Skeletal muscle cell (primary cell): Measurements from ENCODE around the gene PTCD1.
"Not testable (repeated sequence)": the region's sequence is repeated elsewhere in the genome, so short reads cannot be mapped to it uniquely, and the experiment has no call there.

Experiments used
- DNase-seq: peaks from one replicate; pipeline ENCODE4 v3.0.0-alpha.2; 2010; ENCODE audit warnings: low read depth
- H3K4me3 ChIP-seq: 2 replicates; pipeline ENCODE4 v1.5.1; 2011; ENCODE audit warnings: low read depth, mild to moderate bottlenecking, control low read depth, low read length, moderate library complexity

Gene PTCD1

DNA sequence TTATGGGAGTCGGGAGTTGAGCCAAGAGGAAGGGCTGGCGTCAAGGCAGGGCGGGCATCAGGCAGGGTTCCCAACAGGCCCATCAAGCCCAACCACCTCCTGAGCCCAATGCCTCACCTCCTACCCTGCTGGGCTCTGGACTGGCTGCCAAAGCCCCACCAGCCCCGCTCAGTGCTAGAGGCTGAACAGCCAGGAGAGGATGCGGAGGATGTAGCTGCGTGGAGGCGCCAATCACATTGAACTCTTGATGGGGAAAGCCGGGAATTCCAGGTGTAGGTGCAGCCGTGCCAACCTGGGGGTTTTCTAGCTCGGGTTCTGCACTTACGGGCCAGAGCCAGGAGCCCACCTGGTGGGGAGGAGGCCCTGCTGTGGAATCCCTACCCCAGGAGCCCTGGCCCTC, 14.5 kb upstream of the PTCD1 start:
- no peak overlapping the region for H3K4me3 ChIP-seq
- DNase-seq = no peak

DNA sequence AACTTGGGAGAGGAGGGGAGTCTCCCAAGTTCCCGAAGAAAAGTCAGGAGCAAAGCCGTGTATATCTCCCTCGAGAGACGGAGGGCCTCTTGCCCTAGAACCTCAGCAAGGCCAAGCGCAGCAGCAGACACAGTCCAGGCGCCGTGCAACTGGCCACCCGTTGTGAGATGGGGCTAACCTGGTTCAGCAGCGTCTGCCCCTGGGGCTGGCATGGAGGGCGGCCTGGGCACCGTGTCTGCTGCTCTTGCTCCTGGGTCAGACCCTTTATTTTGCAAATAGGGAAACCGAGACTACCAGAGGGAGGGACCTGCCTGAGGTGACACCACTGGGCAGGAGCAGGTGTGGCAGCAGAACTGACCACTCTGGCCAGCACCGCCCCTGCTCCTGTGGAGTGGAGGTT, 13.9 kb upstream of the PTCD1 start:
- no peak for DNase-seq
- H3K4me3 ChIP-seq = no peak overlapping the region

GRCh38 chr7:99451936-99452335, 13.3 kb upstream of the PTCD1 start:
- no peak for DNase-seq
- no peak overlapping the region for H3K4me3 ChIP-seq

GRCh38 chr7:99449326-99449725, 10.7 kb upstream of the PTCD1 start:
- DNase-seq = no peak
- H3K4me3 ChIP-seq = no peak overlapping the region

DNA sequence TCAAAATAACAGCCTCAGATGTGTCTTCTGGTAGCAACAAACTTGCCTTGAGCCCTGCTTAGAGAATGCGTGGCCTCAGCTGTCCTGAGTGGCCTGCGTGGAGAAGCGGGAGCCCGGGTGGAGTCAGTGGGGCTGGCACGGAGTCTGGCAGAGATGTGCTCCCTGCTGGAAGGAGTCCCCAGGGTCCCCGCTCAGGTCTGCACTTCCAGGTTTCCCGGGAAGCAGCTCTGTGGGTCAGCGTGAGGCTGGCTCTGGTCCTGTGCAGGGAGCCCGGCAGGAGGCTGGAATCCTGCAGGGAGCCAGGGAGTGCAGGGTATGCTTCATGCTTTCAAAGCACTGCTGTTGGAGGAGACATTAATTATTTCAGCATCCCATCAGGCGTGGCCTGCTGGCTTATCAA, 10.3 kb upstream of the PTCD1 start:
- DNase-seq = no peak

GRCh38 chr7:99447943-99448342, 9.3 kb upstream of the PTCD1 start:
- H3K4me3 ChIP-seq = no peak overlapping the region
- no peak for DNase-seq

More for the DNA sequence above, 10.3 kb upstream of the PTCD1 start:
- H3K4me3 ChIP-seq = no peak overlapping the region

- no peak for DNase-seq
- H3K4me3 ChIP-seq = no peak overlapping the region
Observed at GRCh38 chr7:99446096-99446495, 7.5 kb upstream of the PTCD1 start.

GRCh38 chr7:99440195-99440594, 1.6 kb upstream of the PTCD1 start:
- H3K4me3 ChIP-seq = peak overlapping the region; percentile 92
- DNase-seq = no peak

DNA sequence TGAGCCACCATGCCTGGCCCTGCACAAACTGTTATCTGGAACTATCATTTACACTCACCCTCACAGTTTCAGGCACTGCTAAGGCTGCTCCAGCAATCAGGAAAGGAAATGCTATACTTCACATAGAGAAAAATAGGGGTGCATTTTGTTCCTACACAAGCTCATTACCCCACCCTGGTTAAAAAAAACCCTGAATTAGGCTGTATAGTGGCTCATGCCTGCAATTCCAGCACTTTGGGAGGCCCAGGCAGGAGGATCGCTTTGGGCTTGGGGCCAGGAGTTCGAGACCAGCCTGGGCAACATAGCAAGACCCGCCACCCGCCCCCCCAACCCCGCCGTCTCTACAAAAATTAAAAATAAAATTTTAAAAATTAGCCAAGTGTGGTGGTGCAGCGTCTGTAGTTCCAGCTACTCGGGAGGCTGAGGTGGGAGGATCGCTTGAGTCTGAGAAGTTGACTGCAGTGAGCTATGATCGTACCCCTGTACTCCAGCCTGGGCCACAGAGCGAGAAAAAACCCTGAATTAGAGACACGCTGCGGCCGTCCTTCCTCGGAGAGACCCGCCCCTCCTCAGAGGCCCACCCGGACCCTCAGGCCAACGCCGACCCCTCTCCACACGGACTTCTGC, 539 bp downstream of the PTCD1 start:
- DNase-seq = no peak
- H3K4me3 ChIP-seq = peak overlapping the region; percentile 92

DNA sequence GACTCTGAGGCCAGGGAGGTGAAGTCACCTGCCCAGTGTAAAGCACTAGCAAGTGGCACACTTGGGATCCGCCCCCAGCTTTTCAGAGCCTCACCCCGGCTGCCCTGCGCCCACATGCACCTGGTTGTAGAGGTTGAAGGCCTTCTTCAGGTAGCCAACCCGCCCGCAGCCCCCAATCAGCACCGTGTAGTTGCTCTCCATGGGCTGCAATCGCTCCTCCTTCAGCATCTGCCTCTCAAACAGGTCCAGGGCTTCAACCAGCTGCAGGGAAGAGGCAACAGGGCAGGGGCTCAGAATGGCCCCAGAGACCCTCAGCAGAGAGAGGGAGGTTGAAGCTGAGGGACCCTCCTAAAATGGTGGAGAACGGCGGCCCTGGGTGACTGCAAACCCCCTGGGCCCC, 5.4 kb downstream of the PTCD1 start:
- H3K4me3 ChIP-seq = no peak overlapping the region
- DNase-seq = no peak

DNA sequence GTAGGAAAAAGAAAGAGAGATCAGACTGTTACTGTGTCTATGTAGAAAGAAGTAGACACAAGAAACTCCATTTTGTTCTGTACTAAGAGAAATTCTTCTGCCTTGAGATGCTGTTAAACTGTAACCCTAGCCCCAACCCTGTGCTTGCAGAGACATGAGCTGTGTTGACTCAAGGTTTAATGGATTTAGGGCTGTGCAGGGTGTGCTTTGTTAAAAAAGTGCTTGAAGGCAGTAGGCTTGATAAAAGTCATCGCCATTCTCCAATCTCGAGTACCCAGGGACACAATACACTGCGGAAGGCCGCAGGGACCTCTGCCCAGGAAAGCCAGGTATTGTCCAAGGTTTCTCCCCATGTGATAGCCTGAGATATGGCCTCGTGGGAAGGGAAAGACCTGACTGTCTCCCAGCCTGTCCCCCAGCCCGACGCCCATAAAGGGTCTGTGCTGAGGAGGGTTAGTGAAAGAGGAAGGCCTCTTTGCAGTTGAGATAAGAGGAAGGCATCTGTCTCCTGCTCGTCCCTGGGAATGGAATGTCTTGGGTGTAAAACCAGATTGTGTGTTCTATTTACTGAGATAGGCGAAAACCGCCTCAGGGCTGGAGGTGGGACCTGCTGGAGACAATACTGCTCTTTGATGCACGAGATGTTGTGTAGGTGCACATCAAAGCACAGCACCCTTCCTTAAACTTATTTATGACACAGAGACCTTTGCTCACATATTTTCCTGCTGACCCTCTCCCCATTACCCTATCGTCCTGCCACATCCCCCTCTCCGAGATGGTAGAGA, 6.7 kb downstream of the PTCD1 start:
- DNase-seq, H3K4me3 ChIP-seq: not testable (repeated sequence)

DNA sequence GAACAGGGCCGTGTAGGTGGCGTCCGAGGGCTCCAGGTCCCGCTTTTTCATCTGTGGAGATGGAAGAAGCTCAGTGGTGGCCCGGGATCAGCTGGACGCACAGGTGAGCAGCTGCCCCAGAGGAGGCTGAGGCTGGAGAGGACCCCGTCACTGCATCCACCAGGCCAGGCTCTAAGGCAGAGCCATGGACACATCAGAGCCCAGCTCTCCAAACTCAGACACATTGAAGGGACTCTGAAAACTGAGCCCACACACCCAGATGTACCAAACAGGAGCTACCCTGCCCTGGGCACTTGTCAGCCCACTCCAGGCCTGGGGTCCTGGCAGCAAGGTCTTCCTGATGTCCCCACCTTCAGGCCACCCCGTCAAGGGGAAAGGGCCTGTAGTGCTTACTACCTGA, 8.8 kb downstream of the PTCD1 start:
- DNase-seq = no peak
- no peak overlapping the region for H3K4me3 ChIP-seq

DNA sequence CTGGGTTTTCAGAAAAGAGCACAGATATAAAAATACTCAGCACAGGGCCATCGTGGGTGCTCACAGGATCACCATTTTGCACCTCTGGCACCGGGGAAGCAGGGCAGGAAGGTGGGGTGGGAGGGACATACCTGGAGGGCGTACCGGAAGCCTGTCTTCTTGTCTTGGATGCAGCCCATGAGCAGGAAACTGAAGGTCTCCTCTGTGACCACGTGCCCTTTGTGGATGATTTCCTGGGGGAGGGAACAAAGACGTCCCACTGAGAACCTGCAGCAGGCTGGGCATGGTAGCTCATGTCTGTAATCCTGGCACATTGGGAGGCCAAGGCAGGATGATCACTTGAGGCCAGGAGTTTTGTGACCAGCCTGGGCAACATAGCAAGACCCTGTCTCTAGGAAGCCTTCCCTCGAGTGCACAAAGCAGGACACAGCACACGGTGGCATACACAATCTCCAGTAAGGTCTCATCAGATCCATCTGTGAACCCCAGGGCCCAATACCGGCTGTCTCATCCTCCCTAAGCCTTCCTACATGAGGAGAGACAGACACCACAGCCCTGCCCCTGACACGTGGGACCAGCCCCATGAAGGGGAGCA, 9.5 kb downstream of the PTCD1 start:
- no peak for DNase-seq
- no peak overlapping the region for H3K4me3 ChIP-seq

DNA sequence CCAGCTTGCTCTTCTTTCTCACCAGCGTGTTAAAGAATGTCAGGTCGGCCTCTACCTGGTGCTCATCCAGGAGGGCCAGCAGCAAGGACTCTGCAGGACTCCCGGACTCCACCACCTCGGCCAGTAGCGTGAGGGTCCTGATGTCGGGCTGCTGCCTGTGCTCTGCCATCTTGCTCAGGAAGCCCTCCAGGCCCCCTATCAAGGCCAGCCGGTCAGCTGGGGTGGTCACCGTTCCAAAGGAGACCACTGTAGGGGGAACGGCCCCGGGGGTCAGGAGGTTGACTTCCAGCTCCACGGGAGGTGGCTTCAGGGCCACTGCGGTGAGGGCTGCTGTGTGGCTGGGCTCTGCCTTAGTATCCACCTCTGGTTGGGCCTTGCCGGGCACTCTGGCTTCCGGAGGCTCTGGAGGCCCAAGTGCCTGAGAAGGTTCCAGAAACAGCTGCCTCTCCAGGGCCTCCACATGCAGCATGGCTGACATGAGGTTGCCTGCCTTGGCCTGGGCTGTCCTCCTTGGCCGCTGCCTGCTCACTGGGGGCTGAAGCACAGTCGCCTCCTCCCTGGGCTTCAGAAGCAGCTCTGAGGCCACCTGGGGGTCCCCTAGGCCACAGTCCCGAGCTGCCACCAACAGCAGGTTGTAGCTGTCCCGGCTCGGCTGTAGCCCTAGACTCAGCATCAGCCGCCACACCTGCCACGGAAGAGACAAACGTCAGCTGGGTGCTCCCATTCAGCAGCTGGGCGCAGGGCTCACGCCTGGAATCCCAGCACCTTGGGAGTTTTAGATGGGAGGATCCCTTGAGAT, 13.5 kb downstream of the PTCD1 start:
- H3K4me3 ChIP-seq = no peak overlapping the region
- no peak for DNase-seq

DNA sequence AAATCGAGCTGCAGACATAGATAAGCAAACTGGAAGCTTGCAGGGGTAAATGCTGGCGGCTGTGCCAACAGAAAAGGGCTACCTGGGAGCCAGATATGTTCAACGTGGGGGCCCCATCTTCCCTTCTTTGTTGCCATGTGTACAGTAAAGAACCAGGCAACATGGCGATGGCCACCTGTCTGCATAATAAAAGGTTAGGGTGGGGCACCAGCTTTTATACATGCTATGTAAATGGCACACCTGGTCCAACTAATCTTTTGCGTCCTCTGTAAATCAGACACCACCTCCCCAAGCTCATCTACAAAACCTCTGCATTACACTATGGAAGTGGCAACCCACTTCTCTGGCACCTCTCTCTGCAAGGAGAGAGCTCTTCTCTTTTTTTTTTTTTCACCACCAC, 16.0 kb downstream of the PTCD1 start:
- no peak for DNase-seq
- H3K4me3 ChIP-seq = no peak overlapping the region

- no peak overlapping the region for H3K4me3 ChIP-seq
- no peak for DNase-seq
Observed at GRCh38 chr7:99422186-99422585, 16.4 kb downstream of the PTCD1 start.

- DNase-seq = no peak
- no peak overlapping the region for H3K4me3 ChIP-seq
Observed at GRCh38 chr7:99420986-99421385, 17.6 kb downstream of the PTCD1 start.

DNA sequence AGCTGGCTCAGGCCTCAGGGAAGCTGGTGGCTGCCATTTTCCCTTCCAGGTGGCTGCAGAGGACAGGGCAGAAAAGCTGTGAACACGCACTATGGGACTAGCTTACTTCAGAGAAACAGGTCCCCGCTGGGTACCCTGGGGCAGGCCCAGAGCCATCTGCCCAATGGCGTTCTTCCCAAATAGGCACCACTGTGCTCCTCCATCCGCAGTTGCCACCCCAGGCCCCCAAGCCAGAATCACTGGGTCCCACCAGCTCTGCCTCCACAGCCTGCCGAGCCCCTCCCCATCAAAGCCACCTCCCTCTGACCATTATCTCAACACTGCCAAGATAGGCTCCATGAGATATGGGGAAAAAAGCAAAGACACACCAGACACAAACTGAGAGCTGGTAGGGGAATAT, 18.4 kb downstream of the PTCD1 start:
- H3K4me3 ChIP-seq = no peak overlapping the region
- no peak for DNase-seq

- no peak overlapping the region for H3K4me3 ChIP-seq
- DNase-seq = no peak
Observed at GRCh38 chr7:99419323-99420021, 19.1 kb downstream of the PTCD1 start.

DNA sequence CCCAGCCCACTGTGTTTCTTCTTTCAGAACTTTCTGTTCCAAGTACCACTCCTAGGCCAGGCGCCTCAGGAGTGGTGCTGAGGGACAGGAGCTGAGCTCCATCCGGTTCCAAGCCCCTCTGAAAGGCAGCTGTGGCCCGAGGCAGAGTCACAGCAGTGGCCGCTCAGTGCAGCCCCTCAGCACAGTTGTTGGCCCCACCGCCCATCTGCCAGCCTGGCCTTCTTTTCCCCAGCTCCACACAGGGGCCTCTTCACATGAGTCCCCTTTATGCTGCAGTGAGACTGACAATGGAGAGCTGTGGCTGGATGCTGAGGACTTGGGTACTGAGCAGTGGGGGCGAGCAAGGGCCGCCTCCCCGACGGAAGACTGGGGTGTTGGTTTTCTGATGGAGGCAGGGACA, 20.3 kb downstream of the PTCD1 start:
- DNase-seq = no peak

More for the DNA sequence above, 20.3 kb downstream of the PTCD1 start:
- no peak overlapping the region for H3K4me3 ChIP-seq
